ENCODE data around the gene STXBP6.

- no peak for TF ChIP-seq POLR2A (IDR thresholded peaks at IDR 0.05)
- no peak for TF ChIP-seq CTCF (IDR thresholded peaks at IDR 0.05)
Observed at GRCh38 chr14:25090716-25091454, 40.9 kb upstream of the STXBP6 start.
